ENCODE data around the gene ABR. TPM values are rescaled to one million over a fixed set of nuclear protein-coding genes. Genes with fewer than 3 reads are reported as not detected.

The ABR gene
- total and polyA plus RNA-seq, 2 of the 8 experiments (the other 6 are each of a cell fraction or from before 2014, with no cell fraction given), result 44.8 to 47.2 TPM

DNA sequence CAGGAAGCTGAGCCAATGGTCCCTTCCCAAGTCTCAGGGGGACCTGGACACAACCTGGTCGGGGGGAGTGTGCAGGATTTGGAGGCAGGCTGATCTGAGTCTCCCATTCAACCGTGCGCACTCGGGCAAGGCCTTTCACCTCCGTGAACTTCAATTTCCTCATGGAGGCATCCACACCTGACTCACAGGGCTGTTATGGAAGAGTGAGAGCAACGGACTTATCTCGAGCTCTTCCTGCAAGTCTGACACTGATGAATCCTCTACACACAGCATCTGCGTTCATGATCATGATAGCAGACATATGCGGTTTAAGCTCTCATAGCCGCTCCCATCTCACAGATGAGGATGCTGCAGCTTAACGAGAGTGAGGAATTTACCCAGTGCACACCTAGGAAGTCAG is 161.2 kb downstream of the ABR start:
- POLR2A ChIA-PET (ENCODE audit: partially characterized antibody), result interaction anchor here (1.0 to 1.3 kb wide), 2 partner anchors 9 to 19 kb away, joined by 3 read pairs; no protein-coding TSS in a partner anchor
- Histone ChIP-seq H3K4me2 (ENCODE audit: insufficient read depth in 1 of 2, low read depth in 2 of 2, low read length in 2 of 2) (no peak overlapping the region), H4K20me1 (replicated peaks in 1 of 2; ENCODE audit: control insufficient read depth in 1 of 2, insufficient read depth in 2 of 2, low read length in 2 of 2) (peaks cover 0 to 2% of the 10 kb centered on the region in 2 experiments), H4K91ac (replicated peaks; ENCODE audit: insufficient read length, low read length) (no peak overlapping the region), H3K9ac (replicated peaks in 1 of 4; ENCODE audit: extremely low read depth in 1 of 4, low read depth in 3 of 4, low read length in 3 of 4) (no peak overlapping the region), H3K4ac (replicated peaks; ENCODE audit: insufficient read length, low read depth, low read length) (no peak overlapping the region), H3K14ac (ENCODE audit: insufficient read length) (no peak overlapping the region), H3K56ac (replicated peaks; ENCODE audit: insufficient read length, low read depth, low read length) (no peak overlapping the region), H4K5ac (ENCODE audit: insufficient read length, low read depth, low read length) (no peak overlapping the region), H2BK12ac (ENCODE audit: low read depth, low read length) (no peak overlapping the region), H4K8ac (ENCODE audit: extremely low read depth, insufficient read depth, low read length) (no peak overlapping the region), H3K27me3 (replicated peaks in 1 of 4; ENCODE audit: control insufficient read depth in 3 of 4, extremely low read depth in 1 of 4, insufficient read depth in 3 of 4, low read length in 3 of 4) (no peaks in the 10 kb centered on the region), H3K79me1 (ENCODE audit: low read depth, low read length) (no peaks in the 10 kb centered on the region), H3K79me2 (ENCODE audit: control insufficient read depth in 1 of 2, insufficient read depth in 2 of 2, low read length in 2 of 2) (no peaks in the 10 kb centered on the region), H3K9me3 (ENCODE audit: insufficient read depth in 2 of 2, low read depth in 1 of 2, low read length in 1 of 2) (no peaks in the 10 kb centered on the region), H2BK20ac (ENCODE audit: low read length) (no peak overlapping the region), H3K27ac (ENCODE audit: low read depth, low read length) (no peak overlapping the region), H3K23me2 (ENCODE audit: low read depth, low read length) (no peaks in the 10 kb centered on the region), H2BK120ac (replicated peaks; ENCODE audit: low read depth, low read length) (no peak overlapping the region), H2BK5ac (ENCODE audit: low read depth, low read length) (no peak overlapping the region), H3K23ac (ENCODE audit: insufficient read length) (no peak overlapping the region), H3K18ac (ENCODE audit: extremely low read depth, low read length) (no peak overlapping the region), H2AK5ac (ENCODE audit: low read depth, low read length) (no peak overlapping the region), H3K4me3 (ENCODE audit: extremely low read depth in 1 of 4, insufficient read depth in 2 of 4, low read depth in 3 of 4, low read length in 4 of 4) (no peak overlapping the region), H2AFZ (ENCODE audit: low read length) (no peak overlapping the region), H3K36me3 (ENCODE audit: control insufficient read depth in 2 of 4, insufficient read depth in 4 of 4, low read length in 3 of 4) (no peaks in the 10 kb centered on the region), H3K4me1 (replicated peaks in 1 of 4; ENCODE audit: control insufficient read depth in 3 of 4, insufficient read depth in 4 of 4, low read length in 3 of 4) (no peaks in the 10 kb centered on the region), H2BK15ac (ENCODE audit: low read length) (no peak overlapping the region)
- WGBS, 2 experiments (ENCODE audit: extremely low coverage in 1 of 2, insufficient coverage in 1 of 2, insufficient read length in 1 of 2, insufficient replicate concordance in 2 of 2, low coverage in 1 of 2, low lambda C conversion rate in 2 of 2, missing lambda C conversion rate in 1 of 2), result 91% methylated on average over 10 of the region's 11 CpGs; no CpG with 5 or more reads in 1 of the 2 experiments
- no peak for TF ChIP-seq GTF2F1 (IDR thresholded peaks at IDR 0.05; ENCODE audit: borderline replicate concordance, low read depth, low read length)
- TF ChIP-seq EZH2 (IDR thresholded peaks at IDR 0.05; ENCODE audit: low read depth, low read length, severe bottlenecking), result no peak
- TF ChIP-seq SP2 (IDR thresholded peaks at IDR 0.05; ENCODE audit: low read length), result no peak
- TF ChIP-seq SP4 (IDR thresholded peaks at IDR 0.05; ENCODE audit: low read length), result no peak
- no peak for TF ChIP-seq KDM5A (IDR thresholded peaks at IDR 0.05; ENCODE audit: low read length)
- no peak for TF ChIP-seq CREB1 (IDR thresholded peaks at IDR 0.05)
- TF ChIP-seq JUN (IDR thresholded peaks at IDR 0.05; ENCODE audit: low read depth, low read length), result no peak
- TF ChIP-seq SIRT6 (IDR thresholded peaks at IDR 0.05; ENCODE audit: low read length), result no peak
- TF ChIP-seq, protein P1, sequence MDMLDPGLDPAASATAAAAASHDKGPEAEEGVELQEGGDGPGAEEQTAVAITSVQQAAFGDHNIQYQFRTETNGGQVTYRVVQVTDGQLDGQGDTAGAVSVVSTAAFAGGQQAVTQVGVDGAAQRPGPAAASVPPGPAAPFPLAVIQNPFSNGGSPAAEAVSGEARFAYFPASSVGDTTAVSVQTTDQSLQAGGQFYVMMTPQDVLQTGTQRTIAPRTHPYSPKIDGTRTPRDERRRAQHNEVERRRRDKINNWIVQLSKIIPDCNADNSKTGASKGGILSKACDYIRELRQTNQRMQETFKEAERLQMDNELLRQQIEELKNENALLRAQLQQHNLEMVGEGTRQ (IDR thresholded peaks at IDR 0.05; ENCODE audit: low read length), result no peak
- no peak for TF ChIP-seq TAF7 (optimal IDR thresholded peaks at IDR 0.05; ENCODE audit: borderline replicate concordance, low read depth, low read length)
- CTCF ChIA-PET (ENCODE audit: partially characterized antibody), result interaction anchor here (1.0 to 4.7 kb wide), 5 partner anchors 10 to 39 kb away, joined by 3 to 29 read pairs (median 4); partner anchors contain the start of gene TIMM22
- FAIRE-seq, result no peak
- DNase-seq (ENCODE audit: low read depth in 1 of 2, low spot score in 2 of 2), result no peak
